ENCODE data around the gene PLEKHD1. TPM values are rescaled to one million over a fixed set of nuclear protein-coding genes. Genes with fewer than 3 reads are reported as not detected.

Gene PLEKHD1
- total RNA-seq, 1 experiment from 2014 or later = 0.15 TPM

DNA sequence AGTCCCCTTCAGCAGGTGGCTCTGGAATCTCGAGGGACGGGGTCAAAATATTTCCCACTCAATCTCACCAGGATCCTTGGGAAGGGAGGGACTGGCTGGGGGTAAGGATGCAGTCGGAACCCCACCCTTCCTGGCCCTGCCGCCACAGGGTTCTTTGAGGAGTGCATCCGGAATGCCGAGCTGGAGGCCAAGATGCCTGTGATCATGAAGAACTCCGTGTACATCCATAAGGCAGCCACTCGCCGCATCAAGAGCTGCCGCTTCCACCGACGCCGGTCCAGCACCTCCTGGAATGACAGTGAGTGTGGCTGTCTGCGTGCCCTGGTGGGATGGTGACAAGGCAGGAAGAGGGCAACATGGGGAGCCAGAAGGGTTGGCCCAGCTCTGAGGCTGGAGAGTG is 43.1 kb downstream of the PLEKHD1 start:
- Histone ChIP-seq H3K9ac (ENCODE audit: low read length) (no peak overlapping the region), H3K4me2 (ENCODE audit: low read length) (no peak overlapping the region), H3K9me2 (replicated peaks; ENCODE audit: low read length) (no peaks in the 10 kb centered on the region), H3K4me1 (ENCODE audit: insufficient read depth, low read length) (peaks cover 15% of the 10 kb centered on the region), H3K36me3 (ENCODE audit: low read depth, low read length) (no peaks in the 10 kb centered on the region), H3K27me3 (ENCODE audit: low read length) (peaks cover 40% of the 10 kb centered on the region), H3K4me3 (ENCODE audit: low read length) (no peak overlapping the region), H3K27ac (ENCODE audit: low read length) (no peak overlapping the region), H3F3A (ENCODE audit: low read length, unreplicated experiment) (no peaks in the 10 kb centered on the region), H4K20me1 (ENCODE audit: low read length) (no peaks in the 10 kb centered on the region), H2AFZ (ENCODE audit: low read length) (no peak overlapping the region), H3K9me3 (ENCODE audit: low read length) (no peaks in the 10 kb centered on the region), H3K79me2 (ENCODE audit: low read length) (no peaks in the 10 kb centered on the region)
- intact Hi-C loops (cut with micrococcal nuclease) = no loop called here
- BruUV-seq (replicated peaks) = no TSS peak
- ChIA-PET CTCF (no interaction called here), POLR2A (ENCODE audit: unreplicated experiment) (no interaction called here)
- ATAC-seq (no peak), DNase-seq (no peak)
- TF ChIP-seq EZH2 (IDR thresholded peaks at IDR 0.05; ENCODE audit: low read length, unreplicated experiment) (no peak), EZH2phosphoT487 (IDR thresholded peaks at IDR 0.05; ENCODE audit: borderline replicate concordance, low read length) (no peak)
- TF ChIP-seq, protein P1, sequence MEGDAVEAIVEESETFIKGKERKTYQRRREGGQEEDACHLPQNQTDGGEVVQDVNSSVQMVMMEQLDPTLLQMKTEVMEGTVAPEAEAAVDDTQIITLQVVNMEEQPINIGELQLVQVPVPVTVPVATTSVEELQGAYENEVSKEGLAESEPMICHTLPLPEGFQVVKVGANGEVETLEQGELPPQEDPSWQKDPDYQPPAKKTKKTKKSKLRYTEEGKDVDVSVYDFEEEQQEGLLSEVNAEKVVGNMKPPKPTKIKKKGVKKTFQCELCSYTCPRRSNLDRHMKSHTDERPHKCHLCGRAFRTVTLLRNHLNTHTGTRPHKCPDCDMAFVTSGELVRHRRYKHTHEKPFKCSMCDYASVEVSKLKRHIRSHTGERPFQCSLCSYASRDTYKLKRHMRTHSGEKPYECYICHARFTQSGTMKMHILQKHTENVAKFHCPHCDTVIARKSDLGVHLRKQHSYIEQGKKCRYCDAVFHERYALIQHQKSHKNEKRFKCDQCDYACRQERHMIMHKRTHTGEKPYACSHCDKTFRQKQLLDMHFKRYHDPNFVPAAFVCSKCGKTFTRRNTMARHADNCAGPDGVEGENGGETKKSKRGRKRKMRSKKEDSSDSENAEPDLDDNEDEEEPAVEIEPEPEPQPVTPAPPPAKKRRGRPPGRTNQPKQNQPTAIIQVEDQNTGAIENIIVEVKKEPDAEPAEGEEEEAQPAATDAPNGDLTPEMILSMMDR (conservative IDR thresholded peaks at IDR 0.05; ENCODE audit: low read depth, low read length) = no peak

DNA sequence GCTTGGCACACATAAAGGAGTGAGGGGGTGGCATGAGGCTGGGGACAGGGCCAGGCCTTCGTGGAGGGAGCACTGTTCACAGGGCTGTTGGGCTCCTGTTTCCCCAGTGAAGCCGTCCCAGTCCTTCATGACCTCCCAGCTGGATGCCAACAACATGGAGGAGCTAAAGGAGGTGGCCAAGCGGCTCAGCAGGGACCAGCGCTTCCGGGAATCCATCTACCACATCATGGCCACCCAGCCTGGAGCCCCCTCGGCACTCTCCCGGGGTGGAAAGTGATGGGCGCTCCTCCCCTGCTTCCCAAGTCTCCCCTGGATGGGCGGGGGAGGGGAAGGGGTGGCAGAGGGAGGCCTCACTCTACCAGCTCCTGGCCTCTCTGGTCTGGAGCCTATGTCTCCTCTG is 43.6 kb downstream of the PLEKHD1 start:
- no peaks in the 10 kb centered on the region for H3K9me3 ChIP-seq (ENCODE audit: low read length)
- H3F3A ChIP-seq (ENCODE audit: low read length, unreplicated experiment) = no peaks in the 10 kb centered on the region
- H3K27ac ChIP-seq (ENCODE audit: low read length) = no peak overlapping the region
- H4K20me1 ChIP-seq (ENCODE audit: low read length) = no peaks in the 10 kb centered on the region
- H3K36me3 ChIP-seq (ENCODE audit: low read depth, low read length) = no peaks in the 10 kb centered on the region
- H2AFZ ChIP-seq (ENCODE audit: low read length) = no peak overlapping the region
- BruUV-seq (replicated peaks) = no TSS peak
- H3K27me3 ChIP-seq (ENCODE audit: low read length) = peaks cover 40% of the 10 kb centered on the region
- ATAC-seq (no peak), DNase-seq (no peak)
- no peaks in the 10 kb centered on the region for H3K9me2 ChIP-seq (replicated peaks; ENCODE audit: low read length)
- POLR2A ChIA-PET (ENCODE audit: unreplicated experiment) = no interaction called here
- H3K79me2 ChIP-seq (ENCODE audit: low read length) = no peaks in the 10 kb centered on the region
- CTCF ChIA-PET = interaction anchor here (0.6 kb wide), 1 partner anchor 54 kb away, joined by 4 read pairs; no protein-coding TSS in a partner anchor
- TF ChIP-seq, protein P1 (conservative IDR thresholded peaks at IDR 0.05; ENCODE audit: low read depth, low read length) = no peak
- TF ChIP-seq EZH2phosphoT487 (IDR thresholded peaks at IDR 0.05; ENCODE audit: borderline replicate concordance, low read length) (no peak), EZH2 (IDR thresholded peaks at IDR 0.05; ENCODE audit: low read length, unreplicated experiment) (no peak)
- intact Hi-C loops (cut with micrococcal nuclease) = no loop called here
- H3K4me3 ChIP-seq (ENCODE audit: low read length) = no peak overlapping the region
- peaks cover 20% of the 10 kb centered on the region for H3K4me1 ChIP-seq (ENCODE audit: insufficient read depth, low read length)
- H3K4me2 ChIP-seq (ENCODE audit: low read length) = no peak overlapping the region
- no peak overlapping the region for H3K9ac ChIP-seq (ENCODE audit: low read length)

DNA sequence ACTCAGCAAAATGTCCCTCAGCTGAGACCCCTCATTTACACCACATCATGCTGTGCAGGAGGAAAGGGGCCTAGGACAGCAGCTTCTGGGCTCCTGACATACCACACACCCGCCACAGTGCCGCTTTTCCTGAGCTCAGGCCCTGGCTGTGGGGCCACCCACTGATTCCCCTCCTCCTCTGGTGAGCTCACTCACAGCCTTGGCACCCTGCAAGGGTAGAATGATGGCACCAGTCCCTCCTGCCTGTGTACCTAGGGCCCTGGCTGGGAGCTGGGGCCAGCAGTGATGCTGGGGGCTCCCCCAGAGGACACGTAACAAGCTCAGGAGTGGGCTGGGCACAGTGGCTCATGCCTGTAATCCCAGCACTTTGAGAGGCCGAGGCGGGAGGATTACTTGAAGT is 44.4 kb downstream of the PLEKHD1 start:
- Histone ChIP-seq H3K9me3 (ENCODE audit: low read length) (no peaks in the 10 kb centered on the region), H3K27ac (ENCODE audit: low read length) (no peak overlapping the region), H3K79me2 (ENCODE audit: low read length) (no peaks in the 10 kb centered on the region), H3K9me2 (replicated peaks; ENCODE audit: low read length) (no peaks in the 10 kb centered on the region), H3K9ac (ENCODE audit: low read length) (no peak overlapping the region), H3K4me1 (ENCODE audit: insufficient read depth, low read length) (peaks cover 25% of the 10 kb centered on the region), H3K36me3 (ENCODE audit: low read depth, low read length) (no peaks in the 10 kb centered on the region), H3K4me2 (ENCODE audit: low read length) (no peak overlapping the region), H3F3A (ENCODE audit: low read length, unreplicated experiment) (no peaks in the 10 kb centered on the region), H4K20me1 (ENCODE audit: low read length) (no peaks in the 10 kb centered on the region), H3K27me3 (ENCODE audit: low read length) (peaks cover 36% of the 10 kb centered on the region), H3K4me3 (ENCODE audit: low read length) (no peak overlapping the region), H2AFZ (ENCODE audit: low read length) (no peak overlapping the region)
- TF ChIP-seq EZH2phosphoT487 (IDR thresholded peaks at IDR 0.05; ENCODE audit: borderline replicate concordance, low read length) (no peak), EZH2 (IDR thresholded peaks at IDR 0.05; ENCODE audit: low read length, unreplicated experiment) (no peak)
- TF ChIP-seq, protein P1 (conservative IDR thresholded peaks at IDR 0.05; ENCODE audit: low read depth, low read length) = no peak
- CTCF ChIA-PET = no interaction called here
- DNase-seq (no peak), ATAC-seq (no peak)
- intact Hi-C loops (cut with micrococcal nuclease) = no loop called here
- no TSS peak for BruUV-seq (replicated peaks)
- POLR2A ChIA-PET (ENCODE audit: unreplicated experiment) = no interaction called here

Data from PC-3 (cell line).